ENCODE measurements around the gene SPTBN1.

- TF ChIP-seq CTCF (IDR thresholded peaks at IDR 0.05), result no peak
- no peak for TF ChIP-seq ETV6 (CRISPR knock-in tag; IDR thresholded peaks at IDR 0.05)
- no peak for TF ChIP-seq FOXP4 (CRISPR knock-in tag; IDR thresholded peaks at IDR 0.05)
- no peak for TF ChIP-seq ZBTB21 (CRISPR knock-in tag; IDR thresholded peaks at IDR 0.05; ENCODE audit: borderline replicate concordance)
- no peak for TF ChIP-seq TEAD1 (CRISPR knock-in tag; IDR thresholded peaks at IDR 0.05)
- no peak for TF ChIP-seq USF2 (CRISPR knock-in tag; IDR thresholded peaks at IDR 0.05)
- TF ChIP-seq TCF7 (CRISPR knock-in tag; IDR thresholded peaks at IDR 0.05; ENCODE audit: low read depth), result no peak
- no peak for TF ChIP-seq ESRRA (CRISPR knock-in tag; IDR thresholded peaks at IDR 0.05; ENCODE audit: borderline replicate concordance)
- no peak for TF ChIP-seq TP53 (CRISPR knock-in tag; IDR thresholded peaks at IDR 0.05)
Observed at GRCh38 chr2:54716375-54716774, 260.2 kb downstream of the SPTBN1 start.

Measured in WTC11 (cell line).